K562 (cell line): ENCODE results near the gene MKNK2. TPM values are rescaled to one million over a fixed set of nuclear protein-coding genes. Genes with fewer than 3 reads are reported as not detected.

Source experiments
- CEBPZ ChIP-seq: fragments of 150-350 bp; IDR thresholded peaks from 2 replicates; pipeline ENCODE4 v1.6.1; 2014; ENCODE audit warnings: low read depth, mild to moderate bottlenecking, low read length, borderline replicate concordance
- CHD2 ChIP-seq: IDR thresholded peaks from 2 replicates; pipeline ENCODE4 v1.6.1; 2011; ENCODE audit warnings: low read depth, low read length
- E2F3 ChIP-seq: fragments of 250-450 bp; sonication (Bioruptor Pico); IDR thresholded peaks from 2 replicates; pipeline ENCODE4 v1.4.0; 2020; ENCODE audit warnings: mild to moderate bottlenecking
- ESRRB ChIP-seq: fragments of 250-450 bp; sonication (Bioruptor Pico); IDR thresholded peaks from 2 replicates; pipeline ENCODE4 v1.5.0; 2020; ENCODE audit warnings: mild to moderate bottlenecking, moderate library complexity, borderline replicate concordance
- HNRNPH1 ChIP-seq: fragments of 200-400 bp; formaldehyde crosslinking; optimal IDR thresholded peaks from 2 replicates; pipeline ENCODE3; 2017; ENCODE audit warnings: low read depth, mild to moderate bottlenecking, low read length, moderate library complexity
- MCM7 ChIP-seq, 2 experiments: fragments of 450-650 bp; IDR thresholded peaks; 2 replicates each; pipeline ENCODE4 v1.6.1; 2016 to 2018
- MEF2D ChIP-seq: conservative IDR thresholded peaks from 2 replicates; pipeline ENCODE4 v1.6.1; 2016; ENCODE audit warnings: low read depth, missing genetic modification characterization, missing compliant biosample characterization
- MTA1 ChIP-seq: fragments of 450-650 bp; IDR thresholded peaks from 2 replicates; pipeline ENCODE4 v1.6.1; 2017; ENCODE audit warnings: borderline replicate concordance
- NR0B1 ChIP-seq: fragments of 450-650 bp; IDR thresholded peaks from one replicate; pipeline ENCODE4 v1.6.1; 2018; ENCODE audit warnings: mild to moderate bottlenecking, moderate library complexity; ENCODE audit not compliant: partially characterized antibody
- RFX1 ChIP-seq: fragments of 450-650 bp; IDR thresholded peaks from 2 replicates; pipeline ENCODE4 v1.6.1; 2016; ENCODE audit warnings: mild to moderate bottlenecking, moderate library complexity
- SREBF2 ChIP-seq: sonication (generic); formaldehyde crosslinking; IDR thresholded peaks from 2 replicates; pipeline ENCODE4 v1.4.0; 2020; ENCODE audit warnings: mild to moderate bottlenecking, missing genetic modification reagents
- YY1 ChIP-seq, 3 experiments: IDR thresholded peaks; 2 replicates each; pipeline ENCODE4 v1.6.1; 2011; ENCODE audit warnings: low read length in 2 of 3, mild to moderate bottlenecking in 2 of 3, moderate library complexity in 2 of 3, borderline replicate concordance in 1 of 3, control low read depth in 1 of 3, low read depth in 1 of 3; ENCODE audit not compliant: insufficient read depth in 3 of 3, insufficient replicate concordance in 2 of 3, control insufficient read depth in 1 of 3, insufficient read length in 1 of 3; ENCODE audit errors: extremely low read depth in 1 of 3
- ZNF253 ChIP-seq: fragments of 250-450 bp; sonication (Bioruptor Pico); conservative IDR thresholded peaks from 2 replicates; pipeline ENCODE4 v1.6.1; 2021; ENCODE audit warnings: mild to moderate bottlenecking
- ZNF280B ChIP-seq: fragments of 250-450 bp; sonication (Bioruptor Pico); IDR thresholded peaks from 2 replicates; pipeline ENCODE4 v1.5.1; 2021; ENCODE audit warnings: mild to moderate bottlenecking
- ZNF354B ChIP-seq: fragments of 250-450 bp; sonication (Bioruptor Pico); IDR thresholded peaks from 2 replicates; pipeline ENCODE4 v1.4.0; 2020
- polyA plus RNA-seq, 8 experiments: library from polyadenylated mRNA; depleted of rRNA in 4 of 8; stranded (reverse) in 5 of 8; unstranded in 3 of 8; fragments of >200 nt; fragmentation: Nextera tagmentation in 2 of 8; fragmentation: Illumina TruSeq in 1 of 8; extraction: Ambion mirVana in 2 of 8; extraction: Trizol in 1 of 8; gene quantifications; 2 replicates each; pipeline versions ENCODE4 v1.2.1 to v1.2.3, GENCODE V29; 2011 to 2014; ENCODE audit warnings: inconsistent platforms in 1 of 8, missing spikeins in 1 of 8
- total RNA-seq, 7 experiments: library from RNA; depleted of rRNA in 6 of 7; stranded (reverse); fragments of >200 nt in 6 of 7; fragmentation: Illumina TruSeq in 2 of 7; extraction: Trizol in 2 of 7; gene quantifications; 2 replicates each; pipeline versions ENCODE4 v1.2.1 to v1.2.3, GENCODE V29; 2011 to 2021; ENCODE audit warnings: low replicate concordance in 1 of 7
- TF ChIP-seq, protein P1 (sequence below): sonication (generic); formaldehyde crosslinking; IDR thresholded peaks from 2 replicates; pipeline ENCODE4 v1.8.1; 2023; ENCODE audit warnings: mild to moderate bottlenecking, missing genetic modification reagents

Gene MKNK2
- total and polyA plus RNA-seq, 9 of the 15 experiments (the other 6 are each of a cell fraction or from before 2014, with no cell fraction given) = 5.1 to 191 (median 51.9) TPM

GRCh38 chr19:2055931-2056836 is 5.1 kb upstream of the MKNK2 start (continued):
- TF ChIP-seq CEBPZ (no peak), ZNF354B (no peak), YY1 (IDR thresholded peaks at IDR 0.05; ENCODE audit: borderline replicate concordance in 1 of 3, control insufficient read depth in 1 of 3, extremely low read depth in 1 of 3, insufficient read depth in 3 of 3, insufficient read length in 1 of 3, insufficient replicate concordance in 2 of 3, low read depth in 1 of 3, low read length in 2 of 3) (peak in 1 of 3 experiments; percentile 6), MEF2D (tag) (no peak), NR0B1 (no peak), SREBF2 (no peak), CHD2 (no peak), ZNF280B (CRISPR knock-in tag) (no peak), MCM7 (IDR thresholded peaks at IDR 0.05) (no peak), ZNF253 (CRISPR knock-in tag) (no peak), HNRNPH1 (no peak), ESRRB (CRISPR knock-in tag) (no peak), RFX1 (no peak), E2F3 (CRISPR knock-in tag) (no peak), MTA1 (peak; percentile 95)
- TF ChIP-seq, protein P1, sequence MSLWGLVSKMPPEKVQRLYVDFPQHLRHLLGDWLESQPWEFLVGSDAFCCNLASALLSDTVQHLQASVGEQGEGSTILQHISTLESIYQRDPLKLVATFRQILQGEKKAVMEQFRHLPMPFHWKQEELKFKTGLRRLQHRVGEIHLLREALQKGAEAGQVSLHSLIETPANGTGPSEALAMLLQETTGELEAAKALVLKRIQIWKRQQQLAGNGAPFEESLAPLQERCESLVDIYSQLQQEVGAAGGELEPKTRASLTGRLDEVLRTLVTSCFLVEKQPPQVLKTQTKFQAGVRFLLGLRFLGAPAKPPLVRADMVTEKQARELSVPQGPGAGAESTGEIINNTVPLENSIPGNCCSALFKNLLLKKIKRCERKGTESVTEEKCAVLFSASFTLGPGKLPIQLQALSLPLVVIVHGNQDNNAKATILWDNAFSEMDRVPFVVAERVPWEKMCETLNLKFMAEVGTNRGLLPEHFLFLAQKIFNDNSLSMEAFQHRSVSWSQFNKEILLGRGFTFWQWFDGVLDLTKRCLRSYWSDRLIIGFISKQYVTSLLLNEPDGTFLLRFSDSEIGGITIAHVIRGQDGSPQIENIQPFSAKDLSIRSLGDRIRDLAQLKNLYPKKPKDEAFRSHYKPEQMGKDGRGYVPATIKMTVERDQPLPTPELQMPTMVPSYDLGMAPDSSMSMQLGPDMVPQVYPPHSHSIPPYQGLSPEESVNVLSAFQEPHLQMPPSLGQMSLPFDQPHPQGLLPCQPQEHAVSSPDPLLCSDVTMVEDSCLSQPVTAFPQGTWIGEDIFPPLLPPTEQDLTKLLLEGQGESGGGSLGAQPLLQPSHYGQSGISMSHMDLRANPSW (CRISPR knock-in tag) = no peak
